ENCODE measurements around the gene PROSER2. TPM values are rescaled to one million over a fixed set of nuclear protein-coding genes. Genes with fewer than 3 reads are reported as not detected.
"Not testable (repeated sequence)": the region's sequence is repeated elsewhere in the genome, so short reads cannot be mapped to it uniquely, and the experiment has no call there.

The PROSER2 gene
- total RNA-seq, 1 donor from 2014 or later, result 7.1 TPM

GRCh38 chr10:11846542-11846941 is 23.4 kb downstream of the PROSER2 start:
- Mint-ChIP-seq H3K4me1 (ENCODE audit: unreplicated experiment) (no peaks in the 10 kb centered on the region), H3K36me3 (ENCODE audit: unreplicated experiment) (peaks cover 3% of the 10 kb centered on the region), H3K27me3 (ENCODE audit: unreplicated experiment) (peaks cover 2% of the 10 kb centered on the region), H3K4me3 (ENCODE audit: unreplicated experiment) (no peak overlapping the region), H3K9me3 (ENCODE audit: unreplicated experiment) (no peaks in the 10 kb centered on the region), H3K27ac (ENCODE audit: unreplicated experiment) (no peak overlapping the region)
- DNase-seq (ENCODE audit: extremely low spot score, unreplicated experiment), result no peak
- no peak for TF ChIP-seq CTCF (IDR thresholded peaks at IDR 0.05)

DNA sequence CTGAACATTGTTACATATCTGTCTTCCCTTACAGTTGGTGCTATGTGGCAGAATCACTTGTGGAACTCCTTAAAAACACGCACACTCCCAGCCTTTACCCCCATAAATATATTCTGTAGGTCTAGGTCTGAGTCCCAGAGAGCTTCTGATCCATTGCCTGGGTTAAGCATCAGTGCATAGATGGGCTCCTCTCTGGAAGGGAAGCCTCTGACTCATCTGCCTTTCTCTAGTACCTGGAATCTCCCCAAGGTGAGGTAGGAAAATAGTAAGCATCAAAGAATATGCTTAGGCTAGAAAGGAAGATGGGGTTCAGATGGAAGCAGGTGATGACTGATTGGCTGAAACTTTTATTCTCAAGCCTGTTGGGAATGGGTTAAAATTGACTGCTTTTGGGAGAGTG is 26.1 kb downstream of the PROSER2 start:
- Mint-ChIP-seq H3K27ac (ENCODE audit: unreplicated experiment) (no peak overlapping the region), H3K36me3 (ENCODE audit: unreplicated experiment) (peaks cover 6% of the 10 kb centered on the region), H3K4me3 (ENCODE audit: unreplicated experiment) (no peak overlapping the region), H3K9me3 (ENCODE audit: unreplicated experiment) (no peaks in the 10 kb centered on the region), H3K4me1 (ENCODE audit: unreplicated experiment) (no peaks in the 10 kb centered on the region), H3K27me3 (ENCODE audit: unreplicated experiment) (no peaks in the 10 kb centered on the region)
- TF ChIP-seq CTCF (IDR thresholded peaks at IDR 0.05), result no peak
- DNase-seq (ENCODE audit: extremely low spot score, unreplicated experiment), result no peak

- no peak for TF ChIP-seq CTCF (IDR thresholded peaks at IDR 0.05)
- DNase-seq (ENCODE audit: extremely low spot score, unreplicated experiment), result no peak
- Mint-ChIP-seq H3K4me1 (ENCODE audit: unreplicated experiment) (no peaks in the 10 kb centered on the region), H3K36me3 (ENCODE audit: unreplicated experiment) (peaks cover 6% of the 10 kb centered on the region), H3K27ac (ENCODE audit: unreplicated experiment) (no peak overlapping the region), H3K4me3 (ENCODE audit: unreplicated experiment) (no peak overlapping the region), H3K9me3 (ENCODE audit: unreplicated experiment) (no peaks in the 10 kb centered on the region), H3K27me3 (ENCODE audit: unreplicated experiment) (no peaks in the 10 kb centered on the region)
Observed at GRCh38 chr10:11849911-11850310, 26.8 kb downstream of the PROSER2 start.

DNA sequence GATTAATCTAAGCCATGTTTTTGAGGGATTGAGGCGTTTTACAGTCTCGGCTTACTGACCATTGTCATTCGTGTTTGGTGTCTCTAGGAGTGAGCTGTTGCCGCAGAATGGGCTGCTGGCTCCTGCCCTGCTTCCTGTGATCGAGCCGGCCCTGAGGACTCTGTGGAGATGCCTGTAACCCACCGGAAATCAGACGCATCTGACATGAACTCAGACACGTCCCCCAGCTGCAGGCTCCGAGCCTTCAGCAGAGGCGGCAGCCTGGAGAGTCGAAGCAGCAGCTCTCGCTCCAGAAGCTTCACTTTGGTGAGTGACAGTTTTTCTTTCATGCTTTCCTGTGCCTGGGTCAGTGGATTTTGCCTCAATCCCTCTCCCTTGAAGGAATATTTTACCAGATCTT is 28.8 kb downstream of the PROSER2 start:
- H3K4me1 Mint-ChIP-seq (ENCODE audit: unreplicated experiment), result no peaks in the 10 kb centered on the region
- no peak overlapping the region for H3K4me3 Mint-ChIP-seq (ENCODE audit: unreplicated experiment)

GRCh38 chr10:11852637-11853036 is 29.5 kb downstream of the PROSER2 start:
- not testable (repeated sequence) for H3K27ac Mint-ChIP-seq (ENCODE audit: unreplicated experiment); H3K9me3 Mint-ChIP-seq (ENCODE audit: unreplicated experiment); H3K4me3 Mint-ChIP-seq (ENCODE audit: unreplicated experiment); H3K4me1 Mint-ChIP-seq (ENCODE audit: unreplicated experiment); DNase-seq (ENCODE audit: extremely low spot score, unreplicated experiment); H3K27me3 Mint-ChIP-seq (ENCODE audit: unreplicated experiment); H3K36me3 Mint-ChIP-seq (ENCODE audit: unreplicated experiment)

More for the DNA sequence above, 28.8 kb downstream of the PROSER2 start:
- no peaks in the 10 kb centered on the region for H3K27me3 Mint-ChIP-seq (ENCODE audit: unreplicated experiment)
- H3K27ac Mint-ChIP-seq (ENCODE audit: unreplicated experiment), result no peak overlapping the region
- DNase-seq (ENCODE audit: extremely low spot score, unreplicated experiment), result no peak
- TF ChIP-seq CTCF (IDR thresholded peaks at IDR 0.05), result no peak
- H3K36me3 Mint-ChIP-seq (ENCODE audit: unreplicated experiment), result peaks cover 7% of the 10 kb centered on the region
- H3K9me3 Mint-ChIP-seq (ENCODE audit: unreplicated experiment), result no peaks in the 10 kb centered on the region

- no peaks in the 10 kb centered on the region for H3K4me1 Mint-ChIP-seq (ENCODE audit: unreplicated experiment)
- H3K27ac Mint-ChIP-seq (ENCODE audit: unreplicated experiment), result no peak overlapping the region
- peaks cover 12% of the 10 kb centered on the region for H3K36me3 Mint-ChIP-seq (ENCODE audit: unreplicated experiment)
- H3K4me3 Mint-ChIP-seq (ENCODE audit: unreplicated experiment), result no peak overlapping the region
- no peak for DNase-seq (ENCODE audit: extremely low spot score, unreplicated experiment)
- H3K27me3 Mint-ChIP-seq (ENCODE audit: unreplicated experiment), result no peaks in the 10 kb centered on the region
- H3K9me3 Mint-ChIP-seq (ENCODE audit: unreplicated experiment), result no peaks in the 10 kb centered on the region
- TF ChIP-seq CTCF (IDR thresholded peaks at IDR 0.05), result no peak
Observed at GRCh38 chr10:11853468-11853867, 30.3 kb downstream of the PROSER2 start.

Data from osteocyte (in vitro differentiated cells).